HepG2 (cell line): ENCODE measurements around the gene HEXIM1. TPM values are rescaled to one million over a fixed set of nuclear protein-coding genes. Genes with fewer than 3 reads are reported as not detected.

ENCODE experiments used
- CHCHD3 ChIP-seq: sonication (generic); formaldehyde crosslinking; IDR thresholded peaks from 2 replicates; pipeline ENCODE4 v1.8.0; 2022; ENCODE audit warnings: mild to moderate bottlenecking, missing genetic modification reagents, moderate library complexity
- HMG20B ChIP-seq: conservative IDR thresholded peaks from 2 replicates; pipeline ENCODE4 v1.6.1; 2016; ENCODE audit warnings: missing genetic modification reagents, missing compliant biosample characterization
- HOXA5 ChIP-seq: sonication (generic); formaldehyde crosslinking; IDR thresholded peaks from 2 replicates; pipeline ENCODE4 v1.4.0; 2020; ENCODE audit warnings: missing genetic modification reagents
- MAF1 ChIP-seq: sonication (generic); formaldehyde crosslinking; IDR thresholded peaks from 2 replicates; pipeline ENCODE4 v1.5.0; 2020; ENCODE audit warnings: missing genetic modification reagents, borderline replicate concordance
- MAFF ChIP-seq: IDR thresholded peaks from 2 replicates; pipeline ENCODE4 v1.6.1; 2011; ENCODE audit warnings: low read depth, low read length, improper control_type of control experiment
- MXI1 ChIP-seq: IDR thresholded peaks from 3 replicates; pipeline ENCODE4 v1.6.1; 2012; ENCODE audit warnings: low read depth, low read length, inconsistent platforms, borderline replicate concordance
- PAX8 ChIP-seq: sonication (generic); formaldehyde crosslinking; IDR thresholded peaks from 2 replicates; pipeline ENCODE4 v1.8.0; 2022; ENCODE audit warnings: mild to moderate bottlenecking, missing genetic modification reagents, borderline replicate concordance
- REPIN1 ChIP-seq: sonication (generic); formaldehyde crosslinking; IDR thresholded peaks from 2 replicates; pipeline ENCODE4 v1.8.0; 2022; ENCODE audit warnings: missing genetic modification reagents, low read depth, mild to moderate bottlenecking, borderline replicate concordance
- SPEN ChIP-seq: sonication (generic); formaldehyde crosslinking; IDR thresholded peaks from 2 replicates; pipeline ENCODE4 v1.5.1; 2020; ENCODE audit warnings: low read depth, mild to moderate bottlenecking, missing genetic modification reagents
- THAP8 ChIP-seq: sonication (generic); formaldehyde crosslinking; IDR thresholded peaks from 2 replicates; pipeline ENCODE4 v1.5.1; 2020; ENCODE audit warnings: missing genetic modification reagents, mild to moderate bottlenecking, borderline replicate concordance
- UBTF ChIP-seq: sonication (generic); formaldehyde crosslinking; IDR thresholded peaks from 2 replicates; pipeline ENCODE4 v1.4.0; 2020; ENCODE audit warnings: mild to moderate bottlenecking, missing genetic modification reagents
- ZFP36L2 ChIP-seq: sonication (generic); formaldehyde crosslinking; IDR thresholded peaks from 2 replicates; pipeline ENCODE4 v1.4.0; 2020; ENCODE audit warnings: missing genetic modification reagents
- ZFYVE20 ChIP-seq: sonication (generic); formaldehyde crosslinking; IDR thresholded peaks from 2 replicates; pipeline ENCODE4 v1.8.0; 2023; ENCODE audit warnings: low read depth, mild to moderate bottlenecking, moderate library complexity, missing genetic modification reagents, borderline replicate concordance
- ZIK1 ChIP-seq: sonication (generic); formaldehyde crosslinking; IDR thresholded peaks from 2 replicates; pipeline ENCODE4 v1.5.0; 2020; ENCODE audit warnings: mild to moderate bottlenecking, low read depth, missing genetic modification reagents, borderline replicate concordance
- ZNF333 ChIP-seq: sonication (generic); formaldehyde crosslinking; IDR thresholded peaks from 2 replicates; pipeline ENCODE4 v1.4.0; 2020; ENCODE audit warnings: mild to moderate bottlenecking, missing genetic modification reagents, borderline replicate concordance
- ZNF362 ChIP-seq: sonication (generic); formaldehyde crosslinking; IDR thresholded peaks from 2 replicates; pipeline ENCODE4 v1.4.0; 2020; ENCODE audit warnings: missing genetic modification reagents, mild to moderate bottlenecking, borderline replicate concordance
- ZNF44 ChIP-seq: sonication (generic); formaldehyde crosslinking; IDR thresholded peaks from 2 replicates; pipeline ENCODE4 v1.5.1; 2020; ENCODE audit warnings: mild to moderate bottlenecking, missing genetic modification reagents
- ZNF569 ChIP-seq: sonication (generic); formaldehyde crosslinking; IDR thresholded peaks from 2 replicates; pipeline ENCODE4 v1.5.0; 2020; ENCODE audit warnings: mild to moderate bottlenecking, missing genetic modification reagents, moderate library complexity, borderline replicate concordance
- polyA plus RNA-seq, 8 experiments: library from polyadenylated mRNA; depleted of rRNA in 3 of 8; stranded (reverse) in 7 of 8; unstranded in 1 of 8; fragments of >200 nt; fragmentation: Illumina TruSeq in 4 of 8; extraction: Trizol in 4 of 8; gene quantifications; 2 replicates each; pipeline versions ENCODE4 v1.2.1 to v1.2.3, GENCODE V29; 2011 to 2016; ENCODE audit warnings: low read depth in 4 of 8, missing spikeins in 1 of 8, mixed read lengths in 1 of 8; ENCODE audit not compliant: insufficient read depth in 1 of 8
- total RNA-seq, 5 experiments: library from RNA; depleted of rRNA; stranded (reverse); fragments of >200 nt; fragmentation: Illumina TruSeq; extraction: Trizol; gene quantifications; 2 replicates each; pipeline ENCODE4 v1.2.3, GENCODE V29; 2016; ENCODE audit warnings: low read depth in 1 of 5
- TF ChIP-seq, protein P1 (sequence below): sonication (generic); formaldehyde crosslinking; IDR thresholded peaks from 2 replicates; pipeline ENCODE4 v1.5.1; 2020; ENCODE audit warnings: missing genetic modification reagents, mild to moderate bottlenecking, borderline replicate concordance
- TF ChIP-seq, protein P2 (sequence below): sonication (generic); formaldehyde crosslinking; IDR thresholded peaks from 2 replicates; pipeline ENCODE4 v1.5.1; 2020; ENCODE audit warnings: missing genetic modification reagents, mild to moderate bottlenecking, borderline replicate concordance

Gene HEXIM1
- total and polyA plus RNA-seq, 2 of the 13 experiments (the other 11 are each of a cell fraction or from before 2014, with no cell fraction given) = 10.5 to 16.6 TPM

- TF ChIP-seq ZNF44 (CRISPR knock-in tag) = no peak
- no peak for TF ChIP-seq SPEN (CRISPR knock-in tag)
- peak; percentile 60; the same call in 1 of the 2 replicates for TF ChIP-seq HMG20B (CRISPR knock-in tag)
- TF ChIP-seq ZIK1 = peak; percentile 69; the same call in 1 of the 2 replicates
- TF ChIP-seq, protein P1, sequence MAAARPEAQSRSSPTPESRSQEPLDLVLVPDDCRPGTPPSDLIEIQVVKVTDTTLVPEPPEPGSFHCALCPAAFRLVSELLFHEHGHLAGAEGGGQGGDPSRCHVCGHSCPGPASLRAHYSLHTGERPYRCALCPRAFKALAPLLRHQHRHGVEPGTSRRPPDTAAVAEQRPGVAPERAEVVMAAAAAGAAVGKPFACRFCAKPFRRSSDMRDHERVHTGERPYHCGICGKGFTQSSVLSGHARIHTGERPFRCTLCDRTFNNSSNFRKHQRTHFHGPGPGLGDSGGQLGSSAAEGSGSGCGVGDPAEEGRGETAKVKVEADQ (CRISPR knock-in tag) = no peak; the same call in 1 of the 2 replicates
- no peak; the same call in 1 of the 2 replicates for TF ChIP-seq ZNF333
- 0 out of 2 replicates have a peak, but pooled peaks have one; percentile 55 for TF ChIP-seq MAF1 (CRISPR knock-in tag)
- TF ChIP-seq, protein P2, sequence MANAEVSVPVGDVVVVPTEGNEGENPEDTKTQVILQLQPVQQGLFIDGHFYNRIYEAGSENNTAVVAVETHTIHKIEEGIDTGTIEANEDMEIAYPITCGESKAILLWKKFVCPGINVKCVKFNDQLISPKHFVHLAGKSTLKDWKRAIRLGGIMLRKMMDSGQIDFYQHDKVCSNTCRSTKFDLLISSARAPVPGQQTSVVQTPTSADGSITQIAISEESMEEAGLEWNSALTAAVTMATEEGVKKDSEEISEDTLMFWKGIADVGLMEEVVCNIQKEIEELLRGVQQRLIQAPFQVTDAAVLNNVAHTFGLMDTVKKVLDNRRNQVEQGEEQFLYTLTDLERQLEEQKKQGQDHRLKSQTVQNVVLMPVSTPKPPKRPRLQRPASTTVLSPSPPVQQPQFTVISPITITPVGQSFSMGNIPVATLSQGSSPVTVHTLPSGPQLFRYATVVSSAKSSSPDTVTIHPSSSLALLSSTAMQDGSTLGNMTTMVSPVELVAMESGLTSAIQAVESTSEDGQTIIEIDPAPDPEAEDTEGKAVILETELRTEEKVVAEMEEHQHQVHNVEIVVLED = no peak
- peak; percentile 54; the same call in 1 of the 2 replicates for TF ChIP-seq ZNF362 (CRISPR knock-in tag)
- TF ChIP-seq HOXA5 (CRISPR knock-in tag) = peak; percentile 71; the same call in 1 of the 2 replicates
- no peak for TF ChIP-seq ZFYVE20 (CRISPR knock-in tag)
- TF ChIP-seq PAX8 = no peak
- TF ChIP-seq UBTF = peak; percentile 68
- no peak for TF ChIP-seq ZNF569
- TF ChIP-seq REPIN1 (CRISPR knock-in tag) = peak; percentile 67
- 0 out of 2 replicates have a peak, but pooled peaks have one; percentile 3 for TF ChIP-seq CHCHD3 (CRISPR knock-in tag)
- TF ChIP-seq MAFF = no peak
- peak; percentile 53; the same call in 1 of the 3 replicates for TF ChIP-seq MXI1
- TF ChIP-seq THAP8 = no peak
- no peak for TF ChIP-seq ZFP36L2 (CRISPR knock-in tag)
Measured at GRCh38 chr17:45149037-45149668, 878 bp downstream of the HEXIM1 start (continued).
